Activated gamma-delta T cell (primary cell): ENCODE measurements around the gene KRT77.

ENCODE experiments used
- DNase-seq: peaks from one replicate; lab custom pipeline; 2025; lab: John Stamatoyannopoulos, UW

KRT77 gene

DNA sequence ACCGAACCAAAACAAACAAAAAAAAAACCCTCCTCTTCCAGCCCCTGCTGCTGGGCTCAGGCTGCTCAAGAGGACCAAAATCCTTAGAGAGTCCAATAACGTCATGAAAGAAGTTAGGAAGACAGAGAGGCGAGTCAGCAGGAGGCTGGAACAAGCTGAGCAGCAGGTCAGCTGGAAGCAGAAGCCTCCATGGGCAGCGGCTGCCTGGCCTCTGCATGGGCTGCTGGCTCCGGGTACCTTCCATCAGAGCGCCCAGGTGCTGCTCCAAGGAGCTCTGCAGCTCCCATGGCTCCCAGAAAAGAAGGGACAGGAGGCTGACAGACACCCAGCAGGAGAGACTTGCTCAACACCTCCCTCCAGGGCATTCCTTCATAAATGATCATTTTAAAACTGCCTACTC is 48.1 kb downstream of the KRT77 start:
- DNase-seq, result no peak

- DNase-seq, result no peak
Observed at GRCh38 chr12:52651726-52652261, 51.5 kb downstream of the KRT77 start, which contains the start of gene KRT2. Gene KRT2, minus strand, starts transcription at chr12:52652211. Its CDS starts 69 bp downstream, at chr12:52652142.

DNA sequence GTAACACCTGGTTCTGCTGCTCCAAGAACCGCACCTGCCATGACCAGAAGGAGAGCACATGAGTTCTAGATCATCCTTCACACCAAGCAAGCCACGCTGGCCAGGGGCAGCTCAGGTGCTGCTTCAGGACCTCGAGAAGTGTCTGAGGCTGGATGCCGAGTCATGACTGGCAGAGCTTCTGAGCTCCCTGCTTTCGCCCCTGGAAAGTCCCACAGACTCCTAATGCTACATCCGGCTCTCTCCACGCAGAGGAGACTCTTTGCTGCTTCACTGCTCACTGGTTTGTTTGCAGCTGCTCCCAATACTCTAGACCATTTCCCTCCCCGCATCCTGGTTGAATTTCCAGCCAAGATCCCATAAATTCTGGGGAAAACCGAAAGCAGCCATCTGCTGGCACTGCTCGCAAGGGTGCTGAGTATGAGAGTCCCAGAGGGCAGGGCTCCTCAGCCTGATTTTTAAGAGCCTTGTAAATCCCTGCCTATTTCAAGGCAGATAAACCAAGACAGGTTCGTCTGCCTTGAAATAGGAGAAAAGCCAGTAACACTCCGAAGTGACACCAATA is 52.7 kb downstream of the KRT77 start:
- DNase-seq, result no peak

DNA sequence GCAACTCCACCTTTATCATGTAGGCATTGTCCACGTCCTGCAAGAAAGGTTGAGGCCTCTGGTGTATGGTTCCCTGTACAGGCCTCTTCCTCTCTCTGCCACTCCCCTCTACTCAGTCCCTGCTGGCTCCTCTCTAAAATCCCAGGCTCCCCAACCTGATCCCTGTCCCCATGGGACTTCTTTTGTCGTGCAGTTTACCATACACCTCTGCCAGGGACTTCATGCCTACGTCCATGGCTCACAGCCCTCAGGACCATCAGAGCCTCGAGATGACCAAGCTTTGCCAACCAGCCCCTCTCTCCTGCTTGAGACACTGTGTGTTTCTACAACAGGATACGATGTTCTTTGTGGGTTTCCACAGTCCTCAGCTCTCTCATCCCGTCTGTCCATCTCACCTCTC is 54.3 kb downstream of the KRT77 start:
- DNase-seq, result no peak

DNA sequence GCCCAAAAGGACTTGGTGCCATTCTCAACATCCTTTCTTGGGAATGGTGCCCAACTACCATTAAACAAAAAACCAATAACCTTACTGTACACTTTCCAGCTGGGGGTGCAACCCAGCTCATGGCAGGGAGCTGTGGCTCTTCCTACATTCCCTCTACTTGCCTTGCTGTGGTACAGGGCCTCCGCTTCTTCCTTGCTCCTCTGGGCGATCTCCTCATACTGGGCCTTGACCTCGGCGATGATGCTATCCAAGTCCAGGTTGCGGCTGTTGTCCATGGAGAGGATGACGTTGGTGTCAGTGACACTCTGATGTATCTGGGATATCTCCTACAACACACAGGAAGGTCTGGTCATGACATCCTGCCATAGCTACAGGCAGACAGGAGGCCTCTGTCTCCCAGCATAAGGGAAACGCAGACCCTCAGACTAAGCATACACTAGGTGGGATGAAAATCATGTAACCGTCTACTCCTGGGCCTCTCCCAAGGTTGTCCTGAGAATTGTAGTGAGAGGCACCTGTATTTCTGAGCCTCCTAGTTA is 55.2 kb downstream of the KRT77 start:
- DNase-seq, result no peak

DNA sequence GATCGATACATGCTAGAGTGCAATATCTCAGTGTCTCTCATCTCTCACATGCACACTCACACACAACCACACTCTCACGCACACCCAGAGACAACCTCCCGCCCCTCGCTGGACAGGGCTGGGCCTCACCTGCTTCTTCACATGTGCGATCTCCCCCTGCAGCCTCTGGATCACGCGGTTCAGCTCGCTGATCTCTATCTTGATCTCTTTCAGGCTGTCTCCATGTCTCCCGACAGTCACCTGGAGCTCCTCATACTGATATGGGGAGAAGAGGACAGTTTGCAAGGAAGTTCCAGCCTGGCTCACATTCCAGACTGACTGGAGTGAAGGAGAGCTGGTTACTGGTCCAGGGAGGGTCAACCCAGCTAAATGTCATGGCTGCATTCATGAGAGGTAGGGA is 55.7 kb downstream of the KRT77 start:
- no peak for DNase-seq

GRCh38 chr12:52646613-52647012 is 56.7 kb downstream of the KRT77 start:
- DNase-seq, result no peak

- DNase-seq, result no peak
Observed at GRCh38 chr12:52645982-52646381, 57.3 kb downstream of the KRT77 start.

GRCh38 chr12:52645120-52645761 is 58.1 kb downstream of the KRT77 start:
- DNase-seq, result no peak

DNA sequence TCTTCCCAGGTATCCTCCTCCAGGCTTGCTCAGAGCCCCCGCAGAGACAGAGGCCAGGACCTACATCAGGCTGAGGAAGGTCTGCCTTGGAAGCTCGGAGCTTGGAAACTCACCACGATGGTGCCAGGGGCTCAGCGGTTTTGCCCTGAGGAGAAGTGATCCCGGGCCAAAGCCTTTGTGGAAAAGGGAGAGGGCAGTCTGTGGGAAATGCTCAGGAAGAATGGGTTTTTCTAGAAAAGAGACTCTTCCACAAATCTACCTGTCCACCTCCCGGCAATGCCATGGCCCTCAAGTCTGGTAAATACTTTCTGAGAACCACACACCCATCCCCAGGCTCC is 59.3 kb downstream of the KRT77 start:
- no peak for DNase-seq

GRCh38 chr12:52643233-52644077 is 59.9 kb downstream of the KRT77 start:
- DNase-seq, result no peak

DNA sequence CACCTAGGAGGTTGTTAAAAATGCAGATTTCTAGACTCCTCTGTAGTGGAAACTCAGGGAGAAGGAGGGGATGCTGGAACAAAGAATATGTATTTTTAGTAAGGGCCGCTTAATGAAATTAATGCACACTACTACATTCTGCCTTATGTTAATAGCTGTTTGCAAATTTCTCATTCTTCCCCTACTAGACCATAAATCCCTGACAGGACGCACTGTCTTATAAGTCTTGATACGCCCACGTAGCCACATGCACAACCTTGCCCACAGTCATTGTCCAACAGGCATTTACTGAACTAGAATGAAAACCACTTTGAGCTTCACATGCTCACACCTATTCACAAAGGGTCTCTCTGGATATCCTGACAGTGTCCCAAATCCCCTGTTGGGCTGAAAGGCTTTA is 61.9 kb downstream of the KRT77 start:
- no peak for DNase-seq
